Liver (tissue), 9 donors: Measurements from ENCODE around the gene RAVER1. TPM values are rescaled to one million over a fixed set of nuclear protein-coding genes. Genes with fewer than 3 reads are reported as not detected.

Source experiments
- DNase-seq: peaks from one replicate; pipeline ENCODE4 v3.0.0-alpha.2; 2017; ENCODE audit warnings: low spot score
- H3K27ac ChIP-seq, 2 donors: one replicate each; pipeline ENCODE4 v1.7.0; 2013; ENCODE audit warnings: inconsistent platforms in 2 of 2, low read length in 2 of 2, control low read depth in 1 of 2, low read depth in 1 of 2, mild to moderate bottlenecking in 1 of 2
- H3K27me3 ChIP-seq, 4 donors: one replicate each; pipeline versions ENCODE4 v1.6.1 to v1.7.0; 2013; ENCODE audit warnings: low read length in 3 of 4, inconsistent platforms in 1 of 4, mild to moderate bottlenecking in 1 of 4, moderate library complexity in 1 of 4; ENCODE audit not compliant: control insufficient read depth in 4 of 4, insufficient read depth in 4 of 4
- H3K36me3 ChIP-seq, 4 donors: one replicate each; pipeline versions ENCODE4 v1.6.1 to v1.7.0; 2013; ENCODE audit warnings: low read length in 3 of 4, mild to moderate bottlenecking in 3 of 4, low read depth in 1 of 4, moderate library complexity in 1 of 4; ENCODE audit not compliant: control insufficient read depth in 4 of 4, insufficient read depth in 3 of 4
- H3K4me1 ChIP-seq, 4 donors: one replicate each; pipeline versions ENCODE4 v1.6.1 to v1.7.0; 2013; ENCODE audit warnings: low read length in 3 of 4, mild to moderate bottlenecking in 3 of 4, moderate library complexity in 1 of 4; ENCODE audit not compliant: control insufficient read depth in 4 of 4, insufficient read depth in 4 of 4
- H3K4me3 ChIP-seq, 3 donors: one replicate each; pipeline versions ENCODE4 v1.6.1 to v1.7.0; 2013; ENCODE audit warnings: low read length in 3 of 3, control low read depth in 1 of 3, low read depth in 1 of 3, mild to moderate bottlenecking in 1 of 3
- H3K9ac ChIP-seq, 2 donors: one replicate each; pipeline ENCODE4 v1.7.0; 2013; ENCODE audit warnings: low read length in 2 of 2, mild to moderate bottlenecking in 2 of 2, moderate library complexity in 2 of 2, control low read depth in 1 of 2, low read depth in 1 of 2
- H3K9me3 ChIP-seq, 4 donors: one replicate each; pipeline versions ENCODE4 v1.6.1 to v1.7.0; 2013; ENCODE audit warnings: low read length in 3 of 4; ENCODE audit not compliant: control insufficient read depth in 4 of 4
- ATF3 ChIP-seq: IDR thresholded peaks from 2 replicates; pipeline ENCODE4 v1.6.1; 2016; ENCODE audit warnings: antibody characterized with exemption
- EGR1 ChIP-seq, 2 donors: IDR thresholded peaks; 2 replicates each; pipeline ENCODE4 v1.6.1; 2016 to 2018; ENCODE audit warnings: antibody characterized with exemption in 2 of 2, low read depth in 2 of 2
- FOXA1 ChIP-seq: IDR thresholded peaks from 2 replicates; pipeline ENCODE4 v1.6.1; 2016; ENCODE audit warnings: antibody characterized with exemption
- FOXA2 ChIP-seq: IDR thresholded peaks from 2 replicates; pipeline ENCODE4 v1.6.1; 2016; ENCODE audit warnings: antibody characterized with exemption
- GABPA ChIP-seq, 2 donors: IDR thresholded peaks in 1 of 2; conservative IDR thresholded peaks in 1 of 2; 2 replicates each; pipeline ENCODE4 v1.6.1; 2016; ENCODE audit warnings: antibody characterized with exemption in 2 of 2, mild to moderate bottlenecking in 1 of 2, moderate library complexity in 1 of 2
- HNF4A ChIP-seq, 2 donors: conservative IDR thresholded peaks; 2 replicates each; pipeline ENCODE4 v1.6.1; 2016; ENCODE audit warnings: antibody characterized with exemption in 2 of 2, mild to moderate bottlenecking in 2 of 2
- HNF4G ChIP-seq: IDR thresholded peaks from 2 replicates; pipeline ENCODE4 v1.6.1; 2016; ENCODE audit warnings: antibody characterized with exemption
- RAD21 ChIP-seq, 2 donors: IDR thresholded peaks; 2 replicates each; pipeline ENCODE4 v1.6.1; 2016; ENCODE audit warnings: antibody characterized with exemption in 2 of 2, mild to moderate bottlenecking in 2 of 2
- SP1 ChIP-seq: IDR thresholded peaks from 2 replicates; pipeline ENCODE4 v1.6.1; 2018; ENCODE audit warnings: antibody characterized with exemption, mild to moderate bottlenecking
- YY1 ChIP-seq: IDR thresholded peaks from 2 replicates; pipeline ENCODE4 v1.6.1; 2016; ENCODE audit warnings: antibody characterized with exemption, mild to moderate bottlenecking
- WGBS: extraction: QIAGEN DNeasy Blood & Tissue Kit; methylation state at CpG from one replicate; pipeline ENCODE4 v1.1.7; 2013; 5-methylcytosine and 5-hydroxymethylcytosine counted together
- polyA plus RNA-seq, 2 donors: library from polyadenylated mRNA; stranded (reverse) in 1 of 2; unstranded in 1 of 2; fragments of 200-250 nt in 1 of 2; fragments of >200 nt in 1 of 2; fragmentation: Nextera tagmentation in 1 of 2; extraction: Ambion mirVana in 1 of 2; gene quantifications; one replicate each; pipeline versions ENCODE4 v1.2.1 to v1.2.3, GENCODE V29; 2013 to 2015
- total RNA-seq, 2 donors: library from RNA; depleted of rRNA; stranded (reverse); fragments of >200 nt; gene quantifications; one replicate each; pipeline ENCODE4 v1.2.3, GENCODE V29; 2014
- TF ChIP-seq, protein P1 (sequence below): IDR thresholded peaks from 2 replicates; pipeline ENCODE4 v1.6.1; 2016; ENCODE audit warnings: antibody characterized with exemption
- TF ChIP-seq, protein P2 (sequence below): fragments of 150-350 bp; IDR thresholded peaks from 2 replicates; pipeline ENCODE4 v1.5.1; 2017; ENCODE audit warnings: improper control_type of control experiment, low read depth, low read length; ENCODE audit not compliant: missing input control
- TF ChIP-seq, protein P3 (sequence below): IDR thresholded peaks from 2 replicates; pipeline ENCODE4 v1.6.1; 2016; ENCODE audit warnings: antibody characterized with exemption, mild to moderate bottlenecking
- donor health status: healthy.
- donor health status: healthy.
- donor health status: healthy.
- donor health status: healthy.
- donor health status: healthy.

RAVER1 gene
- total and polyA plus RNA-seq, 4 donors, result 2.1 to 13.6 (median 6.2) TPM

DNA sequence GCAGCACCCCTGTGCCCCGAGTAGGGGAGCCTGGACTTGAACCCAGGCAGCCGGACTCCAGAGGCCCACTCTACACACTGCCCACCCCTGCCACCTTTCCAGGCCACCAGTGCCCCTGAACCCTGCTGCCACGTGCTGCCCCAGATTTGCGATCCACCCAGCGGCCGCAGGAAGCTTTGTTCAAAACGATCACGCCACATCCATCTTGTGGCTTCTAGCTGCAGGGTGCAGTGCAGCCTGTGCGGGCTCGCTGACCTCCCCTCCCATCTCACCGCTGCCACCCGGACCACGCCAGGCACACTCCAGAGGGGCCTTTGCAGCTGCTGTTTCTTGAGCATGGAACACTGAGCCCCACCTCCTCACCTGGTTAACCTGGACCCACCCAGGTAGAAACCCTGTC lies 3.8 kb downstream of the RAVER1 start:
- Histone ChIP-seq H3K4me3 (no peak overlapping the region), H3K27ac (no peak overlapping the region), H3K9ac (no peak overlapping the region), H3K36me3 (peaks cover 11 to 42% (median 19%) of the 10 kb centered on the region in 4 donors), H3K27me3 (no peaks in the 10 kb centered on the region), H3K9me3 (no peaks in the 10 kb centered on the region), H3K4me1 (peaks cover 3 to 34% (median 25%) of the 10 kb centered on the region in 4 donors)
- TF ChIP-seq EGR1 (IDR thresholded peaks at IDR 0.05; ENCODE audit: low read depth in 2 of 2) (no peak), HNF4G (no peak), GABPA (IDR thresholded peaks at IDR 0.05 in 1 of 2, conservative IDR thresholded peaks at IDR 0.05 in 1 of 2) (no peak), RAD21 (IDR thresholded peaks at IDR 0.05) (no peak), ATF3 (no peak), YY1 (no peak), HNF4A (conservative IDR thresholded peaks at IDR 0.05) (no peak), FOXA2 (no peak), SP1 (no peak), FOXA1 (no peak)
- TF ChIP-seq, protein P1, sequence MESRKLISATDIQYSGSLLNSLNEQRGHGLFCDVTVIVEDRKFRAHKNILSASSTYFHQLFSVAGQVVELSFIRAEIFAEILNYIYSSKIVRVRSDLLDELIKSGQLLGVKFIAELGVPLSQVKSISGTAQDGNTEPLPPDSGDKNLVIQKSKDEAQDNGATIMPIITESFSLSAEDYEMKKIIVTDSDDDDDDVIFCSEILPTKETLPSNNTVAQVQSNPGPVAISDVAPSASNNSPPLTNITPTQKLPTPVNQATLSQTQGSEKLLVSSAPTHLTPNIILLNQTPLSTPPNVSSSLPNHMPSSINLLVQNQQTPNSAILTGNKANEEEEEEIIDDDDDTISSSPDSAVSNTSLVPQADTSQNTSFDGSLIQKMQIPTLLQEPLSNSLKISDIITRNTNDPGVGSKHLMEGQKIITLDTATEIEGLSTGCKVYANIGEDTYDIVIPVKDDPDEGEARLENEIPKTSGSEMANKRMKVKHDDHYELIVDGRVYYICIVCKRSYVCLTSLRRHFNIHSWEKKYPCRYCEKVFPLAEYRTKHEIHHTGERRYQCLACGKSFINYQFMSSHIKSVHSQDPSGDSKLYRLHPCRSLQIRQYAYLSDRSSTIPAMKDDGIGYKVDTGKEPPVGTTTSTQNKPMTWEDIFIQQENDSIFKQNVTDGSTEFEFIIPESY, result no peak
- TF ChIP-seq, protein P2, sequence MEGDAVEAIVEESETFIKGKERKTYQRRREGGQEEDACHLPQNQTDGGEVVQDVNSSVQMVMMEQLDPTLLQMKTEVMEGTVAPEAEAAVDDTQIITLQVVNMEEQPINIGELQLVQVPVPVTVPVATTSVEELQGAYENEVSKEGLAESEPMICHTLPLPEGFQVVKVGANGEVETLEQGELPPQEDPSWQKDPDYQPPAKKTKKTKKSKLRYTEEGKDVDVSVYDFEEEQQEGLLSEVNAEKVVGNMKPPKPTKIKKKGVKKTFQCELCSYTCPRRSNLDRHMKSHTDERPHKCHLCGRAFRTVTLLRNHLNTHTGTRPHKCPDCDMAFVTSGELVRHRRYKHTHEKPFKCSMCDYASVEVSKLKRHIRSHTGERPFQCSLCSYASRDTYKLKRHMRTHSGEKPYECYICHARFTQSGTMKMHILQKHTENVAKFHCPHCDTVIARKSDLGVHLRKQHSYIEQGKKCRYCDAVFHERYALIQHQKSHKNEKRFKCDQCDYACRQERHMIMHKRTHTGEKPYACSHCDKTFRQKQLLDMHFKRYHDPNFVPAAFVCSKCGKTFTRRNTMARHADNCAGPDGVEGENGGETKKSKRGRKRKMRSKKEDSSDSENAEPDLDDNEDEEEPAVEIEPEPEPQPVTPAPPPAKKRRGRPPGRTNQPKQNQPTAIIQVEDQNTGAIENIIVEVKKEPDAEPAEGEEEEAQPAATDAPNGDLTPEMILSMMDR, result no peak
- TF ChIP-seq, protein P3, sequence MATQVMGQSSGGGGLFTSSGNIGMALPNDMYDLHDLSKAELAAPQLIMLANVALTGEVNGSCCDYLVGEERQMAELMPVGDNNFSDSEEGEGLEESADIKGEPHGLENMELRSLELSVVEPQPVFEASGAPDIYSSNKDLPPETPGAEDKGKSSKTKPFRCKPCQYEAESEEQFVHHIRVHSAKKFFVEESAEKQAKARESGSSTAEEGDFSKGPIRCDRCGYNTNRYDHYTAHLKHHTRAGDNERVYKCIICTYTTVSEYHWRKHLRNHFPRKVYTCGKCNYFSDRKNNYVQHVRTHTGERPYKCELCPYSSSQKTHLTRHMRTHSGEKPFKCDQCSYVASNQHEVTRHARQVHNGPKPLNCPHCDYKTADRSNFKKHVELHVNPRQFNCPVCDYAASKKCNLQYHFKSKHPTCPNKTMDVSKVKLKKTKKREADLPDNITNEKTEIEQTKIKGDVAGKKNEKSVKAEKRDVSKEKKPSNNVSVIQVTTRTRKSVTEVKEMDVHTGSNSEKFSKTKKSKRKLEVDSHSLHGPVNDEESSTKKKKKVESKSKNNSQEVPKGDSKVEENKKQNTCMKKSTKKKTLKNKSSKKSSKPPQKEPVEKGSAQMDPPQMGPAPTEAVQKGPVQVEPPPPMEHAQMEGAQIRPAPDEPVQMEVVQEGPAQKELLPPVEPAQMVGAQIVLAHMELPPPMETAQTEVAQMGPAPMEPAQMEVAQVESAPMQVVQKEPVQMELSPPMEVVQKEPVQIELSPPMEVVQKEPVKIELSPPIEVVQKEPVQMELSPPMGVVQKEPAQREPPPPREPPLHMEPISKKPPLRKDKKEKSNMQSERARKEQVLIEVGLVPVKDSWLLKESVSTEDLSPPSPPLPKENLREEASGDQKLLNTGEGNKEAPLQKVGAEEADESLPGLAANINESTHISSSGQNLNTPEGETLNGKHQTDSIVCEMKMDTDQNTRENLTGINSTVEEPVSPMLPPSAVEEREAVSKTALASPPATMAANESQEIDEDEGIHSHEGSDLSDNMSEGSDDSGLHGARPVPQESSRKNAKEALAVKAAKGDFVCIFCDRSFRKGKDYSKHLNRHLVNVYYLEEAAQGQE, result no peak
- DNase-seq, result no peak
- 97% methylated on average over 13 of the region's 13 CpGs for WGBS

- Histone ChIP-seq H3K9me3 (no peaks in the 10 kb centered on the region), H3K36me3 (peaks cover 11 to 48% (median 20%) of the 10 kb centered on the region in 4 donors), H3K4me3 (no peak overlapping the region), H3K27me3 (no peaks in the 10 kb centered on the region), H3K27ac (no peak overlapping the region), H3K9ac (no peak overlapping the region), H3K4me1 (peaks cover 3 to 27% (median 21%) of the 10 kb centered on the region in 4 donors)
- WGBS, result 97% methylated on average over 41 of the region's 41 CpGs
- no peak for DNase-seq
- TF ChIP-seq FOXA2 (no peak), ATF3 (no peak), YY1 (no peak), RAD21 (IDR thresholded peaks at IDR 0.05) (no peak), FOXA1 (no peak)
- TF ChIP-seq, protein P3, result no peak
- TF ChIP-seq, protein P1, result no peak
Observed at GRCh38 chr19:10328558-10329429, 4.5 kb downstream of the RAVER1 start.
